ENCODE results near the gene ARHGAP44.
A peak's percentile ranks its signal among the peaks of the same experiment; 100 is the strongest.

ARHGAP44 gene

GRCh38 chr17:13025687-13026086, 236.4 kb downstream of the ARHGAP44 start:
- DNase-seq (ENCODE audit: low spot score): no peak

- DNase-seq (ENCODE audit: low spot score): no peak
Measured at GRCh38 chr17:13027246-13027645, 237.9 kb downstream of the ARHGAP44 start.

GRCh38 chr17:13029340-13029739, 240.0 kb downstream of the ARHGAP44 start:
- no peak for DNase-seq (ENCODE audit: low spot score)

GRCh38 chr17:13030056-13030455, 240.8 kb downstream of the ARHGAP44 start:
- no peak for DNase-seq (ENCODE audit: low spot score)

- DNase-seq (ENCODE audit: low spot score): peak; percentile 59
Measured at GRCh38 chr17:13030459-13031300, 241.4 kb downstream of the ARHGAP44 start.

- DNase-seq (ENCODE audit: low spot score): peak; percentile 66
Measured at GRCh38 chr17:13031718-13032350, 242.5 kb downstream of the ARHGAP44 start.

- DNase-seq (ENCODE audit: low spot score): no peak
Measured at GRCh38 chr17:13035420-13035819, 246.1 kb downstream of the ARHGAP44 start.

GRCh38 chr17:13036751-13037150, 247.5 kb downstream of the ARHGAP44 start:
- no peak for DNase-seq (ENCODE audit: low spot score)

- no peak for DNase-seq (ENCODE audit: low spot score)
Measured at GRCh38 chr17:13038931-13039665, 249.8 kb downstream of the ARHGAP44 start.
